Neural cell (in vitro differentiated cells): ENCODE measurements around the gene NPAS4. TPM values are rescaled to one million over a fixed set of nuclear protein-coding genes. Genes with fewer than 3 reads are reported as not detected.

Experiments
- H2AFZ ChIP-seq: fragments of 200-600, 300-800 bp; sonication (generic), shearing (Covaris generic); 2 replicates; pipeline ENCODE4 v1.6.0; 2014; ENCODE audit warnings: low read depth, mild to moderate bottlenecking, antibody characterized with exemption, low read length, moderate library complexity
- H3F3A ChIP-seq: fragments of 200-600 bp; shearing (Covaris generic); 2 replicates; pipeline ENCODE4 v1.6.1; 2016; ENCODE audit warnings: mild to moderate bottlenecking, moderate library complexity, mixed read lengths, antibody characterized with exemption, low read length; ENCODE audit not compliant: insufficient read depth, poor library complexity, severe bottlenecking
- H3K27ac ChIP-seq: fragments of 200-600, 300-800 bp; sonication (generic), shearing (Covaris generic); 2 replicates; pipeline ENCODE4 v1.5.1; 2014; ENCODE audit warnings: mild to moderate bottlenecking, low read length, moderate library complexity
- H3K27me3 ChIP-seq: fragments of 300-800, 200-600 bp; sonication (generic), shearing (Covaris generic); 2 replicates; pipeline ENCODE4 v1.6.0; 2014; ENCODE audit warnings: mild to moderate bottlenecking, low read depth, low read length, moderate library complexity; ENCODE audit not compliant: insufficient read depth
- H3K36me3 ChIP-seq: fragments of 300-800, 200-600 bp; sonication (generic), shearing (Covaris generic); 2 replicates; pipeline ENCODE4 v1.5.1; 2014; ENCODE audit warnings: mild to moderate bottlenecking, antibody characterized with exemption, low read length, moderate library complexity; ENCODE audit not compliant: insufficient read depth
- H3K4me2 ChIP-seq: fragments of 300-800, 200-600 bp; sonication (generic), shearing (Covaris generic); 2 replicates; pipeline ENCODE4 v1.6.0; 2014; ENCODE audit warnings: mild to moderate bottlenecking, low read length
- H3K4me3 ChIP-seq: fragments of 300-800, 200-600 bp; sonication (generic), shearing (Covaris generic); 2 replicates; pipeline ENCODE4 v1.5.1; 2014; ENCODE audit warnings: mild to moderate bottlenecking, low read length, moderate library complexity
- H3K79me2 ChIP-seq: fragments of 200-600 bp; shearing (Covaris generic); replicated peaks from 2 replicates; pipeline ENCODE4 v1.6.0; 2014; ENCODE audit warnings: mild to moderate bottlenecking, low read length, moderate library complexity; ENCODE audit not compliant: insufficient read depth
- H3K9ac ChIP-seq: fragments of 300-800, 200-600 bp; sonication (generic), shearing (Covaris generic); 2 replicates; pipeline ENCODE4 v1.6.1; 2016; ENCODE audit warnings: mild to moderate bottlenecking, low read length, mixed read lengths
- H3K9me2 ChIP-seq: fragments of 200-600 bp; shearing (Covaris generic); 2 replicates; pipeline ENCODE4 v1.6.1; 2016; ENCODE audit warnings: mild to moderate bottlenecking, low read length, mixed read lengths; ENCODE audit not compliant: insufficient read depth
- H3K9me3 ChIP-seq: fragments of 200-600, 300-800 bp; sonication (generic), shearing (Covaris generic); 2 replicates; pipeline ENCODE4 v1.6.1; 2016; ENCODE audit warnings: mild to moderate bottlenecking, mixed run types, low read length, moderate library complexity, mixed read lengths
- H4K20me1 ChIP-seq: fragments of 200-600 bp; shearing (Covaris generic); 2 replicates; pipeline ENCODE4 v1.6.1; 2016; ENCODE audit warnings: mild to moderate bottlenecking, mixed run types; ENCODE audit not compliant: insufficient read depth
- CTCF ChIP-seq: fragments of 450-650 bp; IDR thresholded peaks from 2 replicates; pipeline ENCODE4 v1.5.1; 2014; ENCODE audit warnings: antibody characterized with exemption, mild to moderate bottlenecking, moderate library complexity; ENCODE audit not compliant: poor library complexity, severe bottlenecking
- EP300 ChIP-seq: fragments of 450-650 bp; conservative IDR thresholded peaks from 2 replicates; pipeline ENCODE4 v1.6.1; 2014; ENCODE audit warnings: antibody characterized with exemption, mild to moderate bottlenecking, moderate library complexity; ENCODE audit not compliant: poor library complexity, severe bottlenecking
- EZH2 ChIP-seq: fragments of 200-600, 300-800 bp; shearing (Covaris generic), sonication (generic); IDR thresholded peaks from 2 replicates; pipeline ENCODE4 v1.6.1; 2014; ENCODE audit warnings: antibody characterized with exemption, low read length, borderline replicate concordance, mild to moderate bottlenecking; ENCODE audit not compliant: insufficient read depth, poor library complexity, severe bottlenecking
- MXI1 ChIP-seq: fragments of 450-650 bp; conservative IDR thresholded peaks from 2 replicates; pipeline ENCODE4 v1.6.1; 2014; ENCODE audit warnings: antibody characterized with exemption, mild to moderate bottlenecking; ENCODE audit not compliant: poor library complexity, severe bottlenecking
- POLR2AphosphoS5 ChIP-seq: IDR thresholded peaks from 2 replicates; pipeline ENCODE4 v1.6.1; 2012
- RAD21 ChIP-seq: fragments of 450-650 bp; conservative IDR thresholded peaks from 2 replicates; pipeline ENCODE4 v1.6.1; 2014; ENCODE audit warnings: antibody characterized with exemption, mild to moderate bottlenecking, moderate library complexity
- SMC3 ChIP-seq: fragments of 450-650 bp; conservative IDR thresholded peaks from 2 replicates; pipeline ENCODE4 v1.6.1; 2014; ENCODE audit warnings: antibody characterized with exemption, mild to moderate bottlenecking, moderate library complexity; ENCODE audit not compliant: poor library complexity
- TAF1 ChIP-seq: IDR thresholded peaks from 2 replicates; pipeline ENCODE4 v1.6.1; 2012; ENCODE audit warnings: low read depth
- polyA plus RNA-seq: library from polyadenylated mRNA; depleted of rRNA; stranded (reverse); fragments of >200 nt; gene quantifications from 2 replicates; pipeline ENCODE4 v1.2.3, GENCODE V29; 2014
- TF ChIP-seq, protein P1 (sequence below): IDR thresholded peaks from 2 replicates; pipeline ENCODE4 v1.6.1; 2012; ENCODE audit warnings: borderline replicate concordance

Gene NPAS4
- polyA plus RNA-seq, 1 donor from 2014 or later = 6.7 TPM

- no peaks in the 10 kb centered on the region for H3K36me3 ChIP-seq
- no peak overlapping the region for H3K9ac ChIP-seq
- peak overlapping the region; percentile 15 for H3K4me3 ChIP-seq
- TF ChIP-seq EZH2 (no peak), EP300 (no peak), RAD21 (no peak), SMC3 (no peak), CTCF (no peak), MXI1 (no peak), TAF1 (no peak), POLR2AphosphoS5 (no peak)
- TF ChIP-seq, protein P1, sequence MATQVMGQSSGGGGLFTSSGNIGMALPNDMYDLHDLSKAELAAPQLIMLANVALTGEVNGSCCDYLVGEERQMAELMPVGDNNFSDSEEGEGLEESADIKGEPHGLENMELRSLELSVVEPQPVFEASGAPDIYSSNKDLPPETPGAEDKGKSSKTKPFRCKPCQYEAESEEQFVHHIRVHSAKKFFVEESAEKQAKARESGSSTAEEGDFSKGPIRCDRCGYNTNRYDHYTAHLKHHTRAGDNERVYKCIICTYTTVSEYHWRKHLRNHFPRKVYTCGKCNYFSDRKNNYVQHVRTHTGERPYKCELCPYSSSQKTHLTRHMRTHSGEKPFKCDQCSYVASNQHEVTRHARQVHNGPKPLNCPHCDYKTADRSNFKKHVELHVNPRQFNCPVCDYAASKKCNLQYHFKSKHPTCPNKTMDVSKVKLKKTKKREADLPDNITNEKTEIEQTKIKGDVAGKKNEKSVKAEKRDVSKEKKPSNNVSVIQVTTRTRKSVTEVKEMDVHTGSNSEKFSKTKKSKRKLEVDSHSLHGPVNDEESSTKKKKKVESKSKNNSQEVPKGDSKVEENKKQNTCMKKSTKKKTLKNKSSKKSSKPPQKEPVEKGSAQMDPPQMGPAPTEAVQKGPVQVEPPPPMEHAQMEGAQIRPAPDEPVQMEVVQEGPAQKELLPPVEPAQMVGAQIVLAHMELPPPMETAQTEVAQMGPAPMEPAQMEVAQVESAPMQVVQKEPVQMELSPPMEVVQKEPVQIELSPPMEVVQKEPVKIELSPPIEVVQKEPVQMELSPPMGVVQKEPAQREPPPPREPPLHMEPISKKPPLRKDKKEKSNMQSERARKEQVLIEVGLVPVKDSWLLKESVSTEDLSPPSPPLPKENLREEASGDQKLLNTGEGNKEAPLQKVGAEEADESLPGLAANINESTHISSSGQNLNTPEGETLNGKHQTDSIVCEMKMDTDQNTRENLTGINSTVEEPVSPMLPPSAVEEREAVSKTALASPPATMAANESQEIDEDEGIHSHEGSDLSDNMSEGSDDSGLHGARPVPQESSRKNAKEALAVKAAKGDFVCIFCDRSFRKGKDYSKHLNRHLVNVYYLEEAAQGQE = no peak
- no peaks in the 10 kb centered on the region for H3K9me3 ChIP-seq
- H4K20me1 ChIP-seq = no peaks in the 10 kb centered on the region
- no peak overlapping the region for H2AFZ ChIP-seq
- H3K27me3 ChIP-seq = no peaks in the 10 kb centered on the region
- no peaks in the 10 kb centered on the region for H3F3A ChIP-seq
- no peaks in the 10 kb centered on the region for H3K9me2 ChIP-seq
- H3K79me2 ChIP-seq = peaks cover 3% of the 10 kb centered on the region
- H3K4me2 ChIP-seq = no peak overlapping the region
- no peak overlapping the region for H3K27ac ChIP-seq
These were observed 9.5 kb upstream of the NPAS4 start for GRCh38 chr11:66411323-66411722.

DNA sequence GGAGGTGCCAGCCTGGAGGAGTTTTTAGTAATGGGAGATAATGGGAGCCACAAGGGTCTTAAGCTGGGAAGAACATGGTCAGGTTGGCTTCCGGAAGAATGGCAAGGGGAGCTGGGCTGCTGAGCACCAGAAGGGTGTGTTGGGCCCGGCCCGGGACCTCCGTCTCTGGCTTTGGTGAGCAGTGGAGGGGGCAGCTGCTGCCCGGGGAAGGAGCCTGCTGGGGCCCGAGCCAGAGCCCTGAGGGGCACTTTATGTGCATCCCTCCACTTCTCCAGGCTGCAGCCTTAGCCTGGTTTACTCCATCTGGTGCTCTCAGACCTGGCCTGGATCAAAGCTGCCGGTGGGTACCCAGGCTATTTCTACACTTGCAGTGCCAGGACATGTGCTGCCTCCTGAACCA lies 8.7 kb upstream of the NPAS4 start:
- no peak overlapping the region for H3K27ac ChIP-seq
- no peaks in the 10 kb centered on the region for H3K27me3 ChIP-seq
- H3K4me2 ChIP-seq = no peak overlapping the region
- no peak overlapping the region for H3K4me3 ChIP-seq
- no peaks in the 10 kb centered on the region for H3F3A ChIP-seq
- no peaks in the 10 kb centered on the region for H3K36me3 ChIP-seq
- H2AFZ ChIP-seq = no peak overlapping the region
- TF ChIP-seq EP300 (no peak), EZH2 (no peak), MXI1 (no peak), CTCF (no peak), SMC3 (no peak), RAD21 (no peak), TAF1 (no peak), POLR2AphosphoS5 (no peak)
- TF ChIP-seq, protein P1 = no peak
- H4K20me1 ChIP-seq = no peaks in the 10 kb centered on the region
- peaks cover 3% of the 10 kb centered on the region for H3K79me2 ChIP-seq
- H3K9me2 ChIP-seq = no peaks in the 10 kb centered on the region
- no peak overlapping the region for H3K9ac ChIP-seq
- H3K9me3 ChIP-seq = no peaks in the 10 kb centered on the region
